Ishikawa (cell line): ENCODE results near the gene ABCD4.

ENCODE experiments used
- CEBPB ChIP-seq: IDR thresholded peaks from 2 replicates; pipeline ENCODE4 v1.6.1; 2012
- CREB1 ChIP-seq: IDR thresholded peaks from 2 replicates; pipeline ENCODE4 v1.6.1; 2012; ENCODE audit warnings: low read depth
- EGR1 ChIP-seq: IDR thresholded peaks from 2 replicates; pipeline ENCODE4 v1.6.1; 2012
- EP300 ChIP-seq: IDR thresholded peaks from 2 replicates; pipeline ENCODE4 v1.6.1; 2012; ENCODE audit warnings: borderline replicate concordance
- FOXM1 ChIP-seq: IDR thresholded peaks from 2 replicates; pipeline ENCODE4 v1.6.1; 2012; ENCODE audit warnings: low read depth, borderline replicate concordance
- NFIC ChIP-seq: IDR thresholded peaks from 2 replicates; pipeline ENCODE4 v1.6.1; 2012
- RAD21 ChIP-seq: IDR thresholded peaks from 2 replicates; pipeline ENCODE4 v1.6.1; 2012; ENCODE audit warnings: low read depth
- TAF1 ChIP-seq: IDR thresholded peaks from 2 replicates; pipeline ENCODE4 v1.6.1; 2012; ENCODE audit warnings: low read depth, mild to moderate bottlenecking
- TCF12 ChIP-seq: IDR thresholded peaks from 2 replicates; pipeline ENCODE4 v1.6.1; 2012; ENCODE audit warnings: low read depth
- TEAD4 ChIP-seq: IDR thresholded peaks from 2 replicates; pipeline ENCODE4 v1.6.1; 2012
- YY1 ChIP-seq: IDR thresholded peaks from 2 replicates; pipeline ENCODE4 v1.6.1; 2012; ENCODE audit warnings: low read depth
- ZBTB7A ChIP-seq: IDR thresholded peaks from 2 replicates; pipeline ENCODE4 v1.6.1; 2012; ENCODE audit warnings: low read depth
- TF ChIP-seq, protein P1 (sequence below): IDR thresholded peaks from 2 replicates; pipeline ENCODE4 v1.6.1; 2012
- TF ChIP-seq, protein P2 (sequence below): IDR thresholded peaks from 2 replicates; pipeline ENCODE4 v1.6.1; 2012
- TF ChIP-seq, protein P3 (sequence below): IDR thresholded peaks from 2 replicates; pipeline ENCODE4 v1.6.1; 2012; ENCODE audit warnings: low read depth, mild to moderate bottlenecking

ABCD4 gene

DNA sequence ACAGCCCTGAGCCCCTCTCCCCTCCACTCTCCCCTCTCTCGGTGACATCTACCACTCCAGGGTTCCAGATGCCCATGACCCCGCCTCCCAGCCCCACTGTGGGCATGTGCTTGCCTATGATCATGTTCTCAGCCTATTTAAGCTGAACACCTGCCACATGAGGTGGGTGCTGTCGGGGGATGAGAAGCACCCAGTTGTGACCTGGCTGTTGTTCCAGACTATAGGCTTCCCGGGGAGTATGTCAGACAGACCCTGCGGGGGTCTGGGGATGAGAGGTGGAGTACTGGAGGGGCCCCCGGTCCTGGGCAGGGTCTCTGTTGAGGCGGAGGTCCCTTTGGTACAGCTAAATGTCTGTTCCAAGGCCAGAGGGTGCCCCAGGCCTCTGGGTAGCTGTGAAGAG lies 57.4 kb downstream of the ABCD4 start:
- no peak for TF ChIP-seq EP300
- no peak for TF ChIP-seq TEAD4
- TF ChIP-seq, protein P1, sequence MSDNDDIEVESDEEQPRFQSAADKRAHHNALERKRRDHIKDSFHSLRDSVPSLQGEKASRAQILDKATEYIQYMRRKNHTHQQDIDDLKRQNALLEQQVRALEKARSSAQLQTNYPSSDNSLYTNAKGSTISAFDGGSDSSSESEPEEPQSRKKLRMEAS: no peak
- TF ChIP-seq ZBTB7A: no peak
- no peak for TF ChIP-seq FOXM1
- TF ChIP-seq EGR1: no peak
- TF ChIP-seq YY1: no peak
- no peak for TF ChIP-seq NFIC
- TF ChIP-seq, protein P2, sequence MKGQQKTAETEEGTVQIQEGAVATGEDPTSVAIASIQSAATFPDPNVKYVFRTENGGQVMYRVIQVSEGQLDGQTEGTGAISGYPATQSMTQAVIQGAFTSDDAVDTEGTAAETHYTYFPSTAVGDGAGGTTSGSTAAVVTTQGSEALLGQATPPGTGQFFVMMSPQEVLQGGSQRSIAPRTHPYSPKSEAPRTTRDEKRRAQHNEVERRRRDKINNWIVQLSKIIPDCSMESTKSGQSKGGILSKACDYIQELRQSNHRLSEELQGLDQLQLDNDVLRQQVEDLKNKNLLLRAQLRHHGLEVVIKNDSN: no peak
- no peak for TF ChIP-seq CREB1

DNA sequence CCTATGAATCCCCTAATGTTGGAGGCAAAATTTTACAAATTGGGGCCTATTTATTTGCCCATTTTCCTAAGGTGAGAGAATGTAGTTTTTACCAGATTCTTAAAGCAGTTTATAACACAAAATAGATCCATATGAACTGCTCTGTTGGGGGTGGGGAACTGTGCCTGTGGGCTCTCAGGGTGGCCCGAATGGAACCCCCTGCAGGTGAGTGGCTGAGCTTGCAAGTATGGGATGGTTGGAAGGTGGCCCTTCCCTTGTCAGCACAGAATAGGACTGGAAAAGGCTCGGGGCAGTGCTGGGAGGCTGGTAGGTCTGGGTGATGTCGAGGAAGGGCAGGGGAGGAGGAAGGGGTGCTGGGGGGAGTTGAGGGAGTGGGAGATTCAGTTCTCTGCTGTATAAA lies 58.6 kb downstream of the ABCD4 start:
- TF ChIP-seq TAF1 (no peak), YY1 (no peak), RAD21 (no peak), TCF12 (no peak), CEBPB (no peak), EGR1 (no peak), ZBTB7A (no peak), EP300 (no peak), FOXM1 (no peak), NFIC (no peak), CREB1 (no peak), TEAD4 (no peak)
- TF ChIP-seq, protein P3, sequence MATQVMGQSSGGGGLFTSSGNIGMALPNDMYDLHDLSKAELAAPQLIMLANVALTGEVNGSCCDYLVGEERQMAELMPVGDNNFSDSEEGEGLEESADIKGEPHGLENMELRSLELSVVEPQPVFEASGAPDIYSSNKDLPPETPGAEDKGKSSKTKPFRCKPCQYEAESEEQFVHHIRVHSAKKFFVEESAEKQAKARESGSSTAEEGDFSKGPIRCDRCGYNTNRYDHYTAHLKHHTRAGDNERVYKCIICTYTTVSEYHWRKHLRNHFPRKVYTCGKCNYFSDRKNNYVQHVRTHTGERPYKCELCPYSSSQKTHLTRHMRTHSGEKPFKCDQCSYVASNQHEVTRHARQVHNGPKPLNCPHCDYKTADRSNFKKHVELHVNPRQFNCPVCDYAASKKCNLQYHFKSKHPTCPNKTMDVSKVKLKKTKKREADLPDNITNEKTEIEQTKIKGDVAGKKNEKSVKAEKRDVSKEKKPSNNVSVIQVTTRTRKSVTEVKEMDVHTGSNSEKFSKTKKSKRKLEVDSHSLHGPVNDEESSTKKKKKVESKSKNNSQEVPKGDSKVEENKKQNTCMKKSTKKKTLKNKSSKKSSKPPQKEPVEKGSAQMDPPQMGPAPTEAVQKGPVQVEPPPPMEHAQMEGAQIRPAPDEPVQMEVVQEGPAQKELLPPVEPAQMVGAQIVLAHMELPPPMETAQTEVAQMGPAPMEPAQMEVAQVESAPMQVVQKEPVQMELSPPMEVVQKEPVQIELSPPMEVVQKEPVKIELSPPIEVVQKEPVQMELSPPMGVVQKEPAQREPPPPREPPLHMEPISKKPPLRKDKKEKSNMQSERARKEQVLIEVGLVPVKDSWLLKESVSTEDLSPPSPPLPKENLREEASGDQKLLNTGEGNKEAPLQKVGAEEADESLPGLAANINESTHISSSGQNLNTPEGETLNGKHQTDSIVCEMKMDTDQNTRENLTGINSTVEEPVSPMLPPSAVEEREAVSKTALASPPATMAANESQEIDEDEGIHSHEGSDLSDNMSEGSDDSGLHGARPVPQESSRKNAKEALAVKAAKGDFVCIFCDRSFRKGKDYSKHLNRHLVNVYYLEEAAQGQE: no peak
- TF ChIP-seq, protein P1: no peak
- TF ChIP-seq, protein P2: no peak

DNA sequence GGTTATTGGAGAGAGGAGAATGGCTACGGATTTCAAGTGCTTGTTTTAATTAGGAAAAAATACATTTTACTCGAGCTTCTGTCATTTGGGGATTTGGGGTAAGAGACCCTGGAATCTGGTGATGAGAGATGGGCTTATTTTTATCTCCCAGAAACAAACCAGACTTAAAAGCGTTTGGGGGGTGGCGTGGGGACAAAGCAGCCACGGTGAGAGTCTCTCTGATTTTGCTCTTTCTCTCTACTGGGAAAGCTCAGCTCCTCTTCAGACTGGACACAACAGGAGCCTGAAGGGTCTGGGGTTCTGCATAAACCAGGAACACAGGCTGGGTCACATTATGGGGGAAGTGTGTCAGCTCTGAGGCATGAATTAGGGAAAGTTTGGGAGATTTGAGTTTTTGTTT lies 59.7 kb downstream of the ABCD4 start:
- TF ChIP-seq ZBTB7A: no peak
- no peak for TF ChIP-seq EGR1
- TF ChIP-seq EP300: no peak
- TF ChIP-seq CREB1: no peak
- TF ChIP-seq RAD21: no peak
- TF ChIP-seq NFIC: no peak
- TF ChIP-seq FOXM1: no peak
- no peak for TF ChIP-seq TCF12
- TF ChIP-seq, protein P3: no peak
- TF ChIP-seq, protein P1: no peak
- TF ChIP-seq YY1: no peak
- no peak for TF ChIP-seq TEAD4
- no peak for TF ChIP-seq CEBPB
- TF ChIP-seq TAF1: no peak
- TF ChIP-seq, protein P2: no peak

DNA sequence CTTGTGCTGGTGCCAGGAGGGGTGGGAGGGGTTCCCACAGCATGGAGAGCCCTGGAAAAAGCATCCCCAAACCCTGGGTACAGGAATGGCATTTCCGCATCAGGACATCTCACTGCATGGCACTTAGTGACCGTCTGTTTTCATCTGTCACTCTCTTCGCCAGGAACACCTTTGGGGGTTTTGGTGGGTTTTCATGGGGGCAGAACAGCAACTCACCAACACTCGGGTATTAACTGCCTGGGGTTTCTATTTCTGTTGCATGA lies 60.0 kb downstream of the ABCD4 start:
- TF ChIP-seq, protein P1: no peak
- TF ChIP-seq NFIC (no peak), TCF12 (no peak), ZBTB7A (no peak), YY1 (no peak), EGR1 (no peak), TEAD4 (no peak), CEBPB (no peak), EP300 (no peak), CREB1 (no peak), RAD21 (no peak), FOXM1 (no peak), TAF1 (no peak)
- TF ChIP-seq, protein P2: no peak
- TF ChIP-seq, protein P3: no peak
